ENCODE data around the gene PLCH1. TPM values are rescaled to one million over a fixed set of nuclear protein-coding genes. Genes with fewer than 3 reads are reported as not detected.

PLCH1 gene
- total and polyA plus RNA-seq, 5 donors = 1.1 to 6.3 (median 3.4) TPM

GRCh38 chr3:155682426-155683343, 62.2 kb downstream of the PLCH1 start:
- WGBS = 79% methylated on average over 3 of the region's 3 CpGs
- Histone ChIP-seq H3K9me3 (ENCODE audit: control insufficient read depth, low read length) (no peaks in the 10 kb centered on the region), H3K27ac (ENCODE audit: low read length) (no peak overlapping the region), H3K4me1 (ENCODE audit: control insufficient read depth, insufficient read depth, low read length) (no peaks in the 10 kb centered on the region), H3K4me3 (ENCODE audit: low read length) (no peak overlapping the region), H3K27me3 (ENCODE audit: control insufficient read depth, insufficient read depth) (no peaks in the 10 kb centered on the region)
- no peak for ATAC-seq
- no peak for DNase-seq
- intact Hi-C loops (cut with DNase I) = no loop called here

- no peak overlapping the region for H3K27ac ChIP-seq (ENCODE audit: low read length)
- WGBS = 27% methylated on average over 14 of the region's 14 CpGs
- intact Hi-C loops (cut with DNase I) = no loop called here
- no peaks in the 10 kb centered on the region for H3K27me3 ChIP-seq (ENCODE audit: control insufficient read depth, insufficient read depth)
- peak; percentile 65 to 83 for ATAC-seq
- H3K4me3 ChIP-seq (ENCODE audit: low read length) = peak overlapping the region; percentile 25
- DNase-seq = peak; percentile 19 to 79 (median 65)
- no peaks in the 10 kb centered on the region for H3K9me3 ChIP-seq (ENCODE audit: control insufficient read depth, low read length)
- H3K4me1 ChIP-seq (ENCODE audit: control insufficient read depth, insufficient read depth, low read length) = no peaks in the 10 kb centered on the region
Observed at GRCh38 chr3:155676252-155676981, 68.5 kb downstream of the PLCH1 start.

GRCh38 chr3:155675094-155675493, 69.8 kb downstream of the PLCH1 start:
- DNase-seq = no peak
- H3K27me3 ChIP-seq (ENCODE audit: control insufficient read depth, insufficient read depth) = no peaks in the 10 kb centered on the region
- no peak overlapping the region for H3K4me3 ChIP-seq (ENCODE audit: low read length)
- intact Hi-C loops (cut with DNase I) = no loop called here
- no peak for ATAC-seq
- 78% methylated on average over 1 of the region's 1 CpG for WGBS
- H3K9me3 ChIP-seq (ENCODE audit: control insufficient read depth, low read length) = no peaks in the 10 kb centered on the region
- no peaks in the 10 kb centered on the region for H3K4me1 ChIP-seq (ENCODE audit: control insufficient read depth, insufficient read depth, low read length)
- H3K27ac ChIP-seq (ENCODE audit: low read length) = no peak overlapping the region

- DNase-seq = no peak
- no peak overlapping the region for H3K4me3 ChIP-seq (ENCODE audit: low read length)
- H3K4me1 ChIP-seq (ENCODE audit: control insufficient read depth, insufficient read depth, low read length) = no peaks in the 10 kb centered on the region
- ATAC-seq = no peak
- H3K27me3 ChIP-seq (ENCODE audit: control insufficient read depth, insufficient read depth) = no peaks in the 10 kb centered on the region
- intact Hi-C loops (cut with DNase I) = no loop called here
- WGBS = 67% methylated on average over 4 of the region's 4 CpGs
- no peaks in the 10 kb centered on the region for H3K9me3 ChIP-seq (ENCODE audit: control insufficient read depth, low read length)
- H3K27ac ChIP-seq (ENCODE audit: low read length) = no peak overlapping the region
Observed at GRCh38 chr3:155673421-155673820, 71.5 kb downstream of the PLCH1 start.

DNA sequence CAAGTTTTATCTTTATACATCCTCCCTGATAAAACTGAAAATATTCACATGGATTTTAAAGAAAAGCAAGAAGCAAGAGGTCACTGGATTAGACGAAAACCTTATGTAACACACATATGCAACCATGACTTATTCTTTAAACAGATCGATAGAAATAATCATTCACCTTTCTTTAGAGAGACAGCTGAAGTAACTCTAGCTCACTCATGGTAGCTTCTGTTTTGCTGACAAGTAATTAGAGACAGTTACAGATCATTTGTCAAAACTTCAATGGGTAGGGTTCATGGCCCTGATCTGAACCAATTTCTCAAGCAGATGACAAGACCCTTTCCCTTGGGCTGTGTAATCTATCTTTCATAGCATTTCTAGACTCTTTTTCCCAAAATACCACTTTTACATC, 74.5 kb downstream of the PLCH1 start:
- DNase-seq (no peak), ATAC-seq (no peak)
- no peaks in the 10 kb centered on the region for H3K27me3 ChIP-seq (ENCODE audit: control insufficient read depth, insufficient read depth)
- WGBS = 51% methylated on average over 2 of the region's 2 CpGs
- intact Hi-C loops (cut with DNase I) = no loop called here
- peaks cover 1% of the 10 kb centered on the region for H3K4me1 ChIP-seq (ENCODE audit: control insufficient read depth, insufficient read depth, low read length)
- H3K27ac ChIP-seq (ENCODE audit: low read length) = no peak overlapping the region
- no peaks in the 10 kb centered on the region for H3K9me3 ChIP-seq (ENCODE audit: control insufficient read depth, low read length)
- no peak overlapping the region for H3K4me3 ChIP-seq (ENCODE audit: low read length)

DNA sequence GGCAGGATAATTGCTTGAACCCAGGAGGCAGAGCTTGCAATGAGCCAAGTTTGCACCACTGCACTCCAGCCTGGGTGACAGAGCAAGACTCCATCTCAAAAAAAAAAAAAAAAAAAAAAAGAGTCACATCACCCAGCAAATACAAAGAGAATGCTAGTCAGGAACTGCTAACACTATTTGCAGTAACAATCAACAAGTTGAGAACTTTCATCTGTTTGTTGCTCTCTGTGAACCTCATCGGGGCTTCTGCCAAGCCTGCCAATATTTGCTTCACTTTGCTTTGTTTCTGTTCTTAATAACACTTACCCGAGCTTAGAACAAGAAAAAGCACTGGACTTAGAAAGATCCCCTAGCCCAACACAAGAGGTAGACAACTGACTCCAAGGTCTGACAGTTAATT, 76.9 kb downstream of the PLCH1 start:
- DNase-seq (peak in 1 of 3 donors; percentile 49), ATAC-seq (peak in 1 of 2 donors; percentile 35)
- Histone ChIP-seq H3K27me3 (ENCODE audit: control insufficient read depth, insufficient read depth) (no peaks in the 10 kb centered on the region), H3K27ac (ENCODE audit: low read length) (no peak overlapping the region), H3K4me3 (ENCODE audit: low read length) (no peak overlapping the region), H3K4me1 (ENCODE audit: control insufficient read depth, insufficient read depth, low read length) (peaks cover 2% of the 10 kb centered on the region), H3K9me3 (ENCODE audit: control insufficient read depth, low read length) (no peaks in the 10 kb centered on the region)
- WGBS = 50% methylated on average over 2 of the region's 2 CpGs
- intact Hi-C loops (cut with DNase I) = no loop called here

- H3K27me3 ChIP-seq (ENCODE audit: control insufficient read depth, insufficient read depth) = no peaks in the 10 kb centered on the region
- H3K4me1 ChIP-seq (ENCODE audit: control insufficient read depth, insufficient read depth, low read length) = peaks cover 2% of the 10 kb centered on the region
- intact Hi-C loops (cut with DNase I) = no loop called here
- 50% methylated on average over 4 of the region's 4 CpGs for WGBS
- H3K27ac ChIP-seq (ENCODE audit: low read length) = peak overlapping the region; percentile 27
- no peaks in the 10 kb centered on the region for H3K9me3 ChIP-seq (ENCODE audit: control insufficient read depth, low read length)
- ATAC-seq = peak; percentile 89 to 91
- peak; percentile 67 to 84 (median 75) for DNase-seq
- no peak overlapping the region for H3K4me3 ChIP-seq (ENCODE audit: low read length)
Observed at GRCh38 chr3:155664925-155665695, 79.8 kb downstream of the PLCH1 start.

- no peak overlapping the region for H3K27ac ChIP-seq (ENCODE audit: low read length)
- H3K27me3 ChIP-seq (ENCODE audit: control insufficient read depth, insufficient read depth) = no peaks in the 10 kb centered on the region
- DNase-seq (no peak), ATAC-seq (no peak)
- H3K4me3 ChIP-seq (ENCODE audit: low read length) = no peak overlapping the region
- WGBS = 74% methylated on average over 3 of the region's 3 CpGs
- H3K4me1 ChIP-seq (ENCODE audit: control insufficient read depth, insufficient read depth, low read length) = peaks cover 2% of the 10 kb centered on the region
- intact Hi-C loops (cut with DNase I) = no loop called here
- no peaks in the 10 kb centered on the region for H3K9me3 ChIP-seq (ENCODE audit: control insufficient read depth, low read length)
Observed at GRCh38 chr3:155663467-155664212, 81.2 kb downstream of the PLCH1 start.

- Histone ChIP-seq H3K27ac (ENCODE audit: low read length) (no peak overlapping the region), H3K27me3 (ENCODE audit: control insufficient read depth, insufficient read depth) (no peaks in the 10 kb centered on the region), H3K4me1 (ENCODE audit: control insufficient read depth, insufficient read depth, low read length) (peaks cover 2% of the 10 kb centered on the region), H3K4me3 (ENCODE audit: low read length) (no peak overlapping the region), H3K9me3 (ENCODE audit: control insufficient read depth, low read length) (no peaks in the 10 kb centered on the region)
- ATAC-seq (no peak), DNase-seq (no peak)
- intact Hi-C loops (cut with DNase I) = no loop called here
Observed at GRCh38 chr3:155661760-155662159, 83.1 kb downstream of the PLCH1 start.

GRCh38 chr3:155661042-155661441, 83.8 kb downstream of the PLCH1 start:
- ATAC-seq (no peak), DNase-seq (no peak)
- no peaks in the 10 kb centered on the region for H3K9me3 ChIP-seq (ENCODE audit: control insufficient read depth, low read length)
- no peaks in the 10 kb centered on the region for H3K27me3 ChIP-seq (ENCODE audit: control insufficient read depth, insufficient read depth)
- no peak overlapping the region for H3K4me3 ChIP-seq (ENCODE audit: low read length)
- peaks cover 2% of the 10 kb centered on the region for H3K4me1 ChIP-seq (ENCODE audit: control insufficient read depth, insufficient read depth, low read length)
- no peak overlapping the region for H3K27ac ChIP-seq (ENCODE audit: low read length)
- WGBS = 91% methylated on average over 1 of the region's 1 CpG
- intact Hi-C loops (cut with DNase I) = no loop called here

Data from right cardiac atrium (tissue), 5 donors.